ENCODE data around the gene FBLN2.
"Not testable (repeated sequence)": the region's sequence is repeated elsewhere in the genome, so short reads cannot be mapped to it uniquely, and the experiment has no call there.

FBLN2 gene

DNA sequence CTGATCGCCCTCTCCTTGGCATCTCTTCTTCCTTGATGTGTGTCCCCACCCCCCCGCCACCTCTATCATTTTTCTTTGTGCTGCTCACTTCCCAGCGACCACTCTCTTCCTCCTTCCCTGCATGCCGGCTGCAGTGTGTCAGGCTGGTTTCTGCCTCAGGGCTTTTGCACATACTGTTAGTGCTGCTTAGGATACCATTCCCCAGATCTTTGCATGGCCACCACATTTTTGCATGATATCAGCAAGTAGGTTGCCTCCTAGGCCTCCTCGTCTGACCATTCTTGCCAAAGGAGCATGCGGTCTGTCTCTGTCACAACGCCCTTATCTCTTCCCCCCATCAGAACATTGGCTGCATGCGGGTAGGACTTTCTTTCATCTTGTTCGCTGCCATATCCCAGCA, 12.5 kb downstream of the FBLN2 start:
- TF ChIP-seq REST (IDR thresholded peaks at IDR 0.05; ENCODE audit: insufficient replicate concordance, low read depth) = no peak
- no peak for TF ChIP-seq SPI1 (IDR thresholded peaks at IDR 0.05; ENCODE audit: borderline replicate concordance, low read depth)
- no peak for TF ChIP-seq GABPA (IDR thresholded peaks at IDR 0.05; ENCODE audit: low read depth)
- no peak for TF ChIP-seq POLR2AphosphoS5 (IDR thresholded peaks at IDR 0.05; ENCODE audit: low read depth)
- TF ChIP-seq, protein P1, sequence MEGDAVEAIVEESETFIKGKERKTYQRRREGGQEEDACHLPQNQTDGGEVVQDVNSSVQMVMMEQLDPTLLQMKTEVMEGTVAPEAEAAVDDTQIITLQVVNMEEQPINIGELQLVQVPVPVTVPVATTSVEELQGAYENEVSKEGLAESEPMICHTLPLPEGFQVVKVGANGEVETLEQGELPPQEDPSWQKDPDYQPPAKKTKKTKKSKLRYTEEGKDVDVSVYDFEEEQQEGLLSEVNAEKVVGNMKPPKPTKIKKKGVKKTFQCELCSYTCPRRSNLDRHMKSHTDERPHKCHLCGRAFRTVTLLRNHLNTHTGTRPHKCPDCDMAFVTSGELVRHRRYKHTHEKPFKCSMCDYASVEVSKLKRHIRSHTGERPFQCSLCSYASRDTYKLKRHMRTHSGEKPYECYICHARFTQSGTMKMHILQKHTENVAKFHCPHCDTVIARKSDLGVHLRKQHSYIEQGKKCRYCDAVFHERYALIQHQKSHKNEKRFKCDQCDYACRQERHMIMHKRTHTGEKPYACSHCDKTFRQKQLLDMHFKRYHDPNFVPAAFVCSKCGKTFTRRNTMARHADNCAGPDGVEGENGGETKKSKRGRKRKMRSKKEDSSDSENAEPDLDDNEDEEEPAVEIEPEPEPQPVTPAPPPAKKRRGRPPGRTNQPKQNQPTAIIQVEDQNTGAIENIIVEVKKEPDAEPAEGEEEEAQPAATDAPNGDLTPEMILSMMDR (IDR thresholded peaks at IDR 0.05; ENCODE audit: insufficient read depth, low read length) = no peak
- DNase-seq (ENCODE audit: low read depth in 1 of 2, low spot score in 1 of 2) = no peak
- Histone ChIP-seq H3K4me3 (replicated peaks; ENCODE audit: insufficient read depth, low read length) (no peak overlapping the region), H3K27ac (replicated peaks) (no peak overlapping the region), H3K27me3 (ENCODE audit: insufficient read depth, poor library complexity, severe bottlenecking) (peaks cover 5% of the 10 kb centered on the region)

- H3K4me3 ChIP-seq (replicated peaks; ENCODE audit: insufficient read depth, low read length) = no peak overlapping the region
- no peak overlapping the region for H3K27ac ChIP-seq (replicated peaks)
- no peak for TF ChIP-seq GABPA (IDR thresholded peaks at IDR 0.05; ENCODE audit: low read depth)
- TF ChIP-seq SPI1 (IDR thresholded peaks at IDR 0.05; ENCODE audit: borderline replicate concordance, low read depth) = 0 out of 2 replicates have a peak, but pooled peaks have one; percentile 9
- no peak for DNase-seq (ENCODE audit: low read depth in 1 of 2, low spot score in 1 of 2)
- peaks cover 5% of the 10 kb centered on the region for H3K27me3 ChIP-seq (ENCODE audit: insufficient read depth, poor library complexity, severe bottlenecking)
These were observed 13.0 kb downstream of the FBLN2 start for GRCh38 chr3:13561967-13562366.

DNA sequence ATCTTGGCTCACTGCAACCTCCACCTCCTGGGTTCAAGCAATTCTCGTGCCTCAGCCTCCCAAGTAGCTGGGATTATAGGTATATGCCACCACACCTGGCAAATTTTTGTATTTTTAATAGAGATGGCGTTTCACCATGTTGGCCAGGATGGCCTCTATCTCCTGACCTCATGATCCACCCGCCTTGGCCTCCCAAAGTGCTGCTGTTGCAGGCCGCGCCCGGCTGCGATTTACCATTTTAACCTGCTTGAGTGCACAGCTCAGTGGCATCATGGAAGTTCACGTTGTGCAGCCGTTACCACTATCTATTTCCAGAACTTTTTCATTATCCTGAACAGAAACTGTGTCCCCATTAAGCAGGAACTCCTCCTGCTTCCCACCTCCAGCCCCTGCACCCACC, 13.5 kb downstream of the FBLN2 start:
- DNase-seq (ENCODE audit: low read depth in 1 of 2, low spot score in 1 of 2); H3K27ac ChIP-seq (replicated peaks); H3K27me3 ChIP-seq (ENCODE audit: insufficient read depth, poor library complexity, severe bottlenecking); H3K4me3 ChIP-seq (replicated peaks; ENCODE audit: insufficient read depth, low read length): not testable (repeated sequence)

- Histone ChIP-seq H3K4me3 (replicated peaks; ENCODE audit: insufficient read depth, low read length) (no peak overlapping the region), H3K27me3 (ENCODE audit: insufficient read depth, poor library complexity, severe bottlenecking) (peaks cover 5% of the 10 kb centered on the region), H3K27ac (replicated peaks) (no peak overlapping the region)
- DNase-seq (ENCODE audit: low read depth in 1 of 2, low spot score in 1 of 2) = no peak
- TF ChIP-seq GABPA (IDR thresholded peaks at IDR 0.05; ENCODE audit: low read depth) = no peak
- TF ChIP-seq, protein P1 (IDR thresholded peaks at IDR 0.05; ENCODE audit: insufficient read depth, low read length) = no peak
- no peak for TF ChIP-seq REST (IDR thresholded peaks at IDR 0.05; ENCODE audit: insufficient replicate concordance, low read depth)
- no peak for TF ChIP-seq SPI1 (IDR thresholded peaks at IDR 0.05; ENCODE audit: borderline replicate concordance, low read depth)
- no peak for TF ChIP-seq POLR2AphosphoS5 (IDR thresholded peaks at IDR 0.05; ENCODE audit: low read depth)
These were observed 14.4 kb downstream of the FBLN2 start for GRCh38 chr3:13563321-13563720.

DNA sequence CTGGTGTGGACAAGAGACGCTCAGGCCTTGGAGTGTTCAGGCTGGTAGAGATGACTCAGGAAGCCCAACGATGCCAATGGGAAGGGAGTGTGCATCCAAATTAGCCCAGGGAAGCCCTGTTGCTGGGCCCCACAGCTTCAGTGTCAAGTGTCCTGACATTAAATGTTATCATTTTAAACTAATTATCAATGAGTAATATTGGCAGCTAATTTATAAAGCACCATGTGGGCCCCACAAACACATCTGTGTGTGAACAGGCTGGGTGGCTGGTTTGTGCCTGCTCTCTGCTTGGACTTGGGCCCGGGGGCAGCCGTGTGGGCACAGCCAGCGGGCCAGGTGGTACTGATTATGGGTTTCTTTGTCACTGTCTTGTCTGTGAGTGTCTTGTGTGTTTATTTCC, 15.0 kb downstream of the FBLN2 start:
- Histone ChIP-seq H3K27ac (replicated peaks) (no peak overlapping the region), H3K27me3 (ENCODE audit: insufficient read depth, poor library complexity, severe bottlenecking) (peaks cover 5% of the 10 kb centered on the region), H3K4me3 (replicated peaks; ENCODE audit: insufficient read depth, low read length) (no peak overlapping the region)
- TF ChIP-seq, protein P1 (IDR thresholded peaks at IDR 0.05; ENCODE audit: insufficient read depth, low read length) = no peak
- no peak for TF ChIP-seq GABPA (IDR thresholded peaks at IDR 0.05; ENCODE audit: low read depth)
- DNase-seq (ENCODE audit: low read depth in 1 of 2, low spot score in 1 of 2) = no peak

Measured in HL-60 (cell line).